NCI-H2227 treated with DMSO at 0.1 percent for 48 hours (cell line): Measurements from ENCODE around the gene TRAPPC6A.

Experiments
- DNase-seq: peaks from one replicate; lab custom pipeline; 2025; lab: John Stamatoyannopoulos, UW

TRAPPC6A gene

GRCh38 chr19:45186509-45187334, 8.7 kb upstream of the TRAPPC6A start:
- DNase-seq, result no peak

- DNase-seq, result no peak
Observed at GRCh38 chr19:45184115-45184514, 6.1 kb upstream of the TRAPPC6A start.

GRCh38 chr19:45182758-45183157, 4.7 kb upstream of the TRAPPC6A start:
- no peak for DNase-seq

GRCh38 chr19:45180936-45181335, 2.9 kb upstream of the TRAPPC6A start:
- no peak for DNase-seq

- no peak for DNase-seq
Observed at GRCh38 chr19:45179892-45180370, 1.9 kb upstream of the TRAPPC6A start.

- no peak for DNase-seq
Observed at GRCh38 chr19:45179072-45179891, 1.2 kb upstream of the TRAPPC6A start.

- DNase-seq, result peak; percentile 99
Observed at GRCh38 chr19:45178262-45179071, 430 bp upstream of the TRAPPC6A start, which contains the start of gene BLOC1S3. Gene BLOC1S3 (plus strand): TSS chr19:45178784. CDS start chr19:45179297, 513 bp downstream.

- no peak for DNase-seq
Observed at GRCh38 chr19:45175515-45176345, 2.3 kb downstream of the TRAPPC6A start.

- no peak for DNase-seq
Observed at GRCh38 chr19:45173816-45174215, 4.2 kb downstream of the TRAPPC6A start.

- no peak for DNase-seq
Observed at GRCh38 chr19:45172611-45173208, 5.3 kb downstream of the TRAPPC6A start.

- no peak for DNase-seq
Observed at GRCh38 chr19:45172173-45172572, 5.9 kb downstream of the TRAPPC6A start.

- no peak for DNase-seq
Observed at GRCh38 chr19:45171211-45171623, 6.8 kb downstream of the TRAPPC6A start.

- no peak for DNase-seq
Observed at GRCh38 chr19:45170146-45171106, 7.6 kb downstream of the TRAPPC6A start.

GRCh38 chr19:45169602-45170001, 8.4 kb downstream of the TRAPPC6A start:
- DNase-seq, result no peak

- DNase-seq, result no peak
Observed at GRCh38 chr19:45168767-45169351, 9.2 kb downstream of the TRAPPC6A start.

GRCh38 chr19:45166723-45167252, 11.2 kb downstream of the TRAPPC6A start:
- no peak for DNase-seq

- no peak for DNase-seq
Observed at GRCh38 chr19:45164577-45165335, 13.3 kb downstream of the TRAPPC6A start.
